ENCODE measurements around the gene NMS. TPM values are rescaled to one million over a fixed set of nuclear protein-coding genes. Genes with fewer than 3 reads are reported as not detected.

The NMS gene
- not detected in 2 replicates for total RNA-seq

GRCh38 chr2:100470182-100470581 lies at the start of gene NMS:
Gene NMS (plus strand): TSS chr2:100470482. CDS start chr2:100470489, 7 bp downstream.

Other genes starting within 250 kb of the NMS start
- gene LONRF2, start 148.0 kb upstream of the NMS start, total RNA-seq = not detected in 2 replicates
- 3.6 and 5.6 TPM in 2 replicates for gene CHST10, start 52.8 kb upstream of the NMS start, total RNA-seq
- gene PDCL3, start 92.5 kb downstream of the NMS start, total RNA-seq = 11.0 and 20.2 TPM in 2 replicates

Measured in hair follicular keratinocyte (primary cell).